GM19455 (cell line): ENCODE data around the gene OR11A1.

Experiments used
- ATAC-seq: cut with Tn5 transposase; IDR thresholded peaks from one replicate; pipeline ENCODE4 v1.9.1; 2021; ENCODE audit not compliant: unreplicated experiment

The OR11A1 gene

GRCh38 chr6:29456971-29457370, at the start of gene OR11A1, which contains the start of gene OR2H1:
OR11A1 (minus strand) TSS chr6:29457071; CDS start chr6:29427641, 29,430 bp downstream.
OR2H1 (plus strand) TSS chr6:29457155; CDS start chr6:29461770, 4,615 bp downstream.
- no peak for ATAC-seq

DNA sequence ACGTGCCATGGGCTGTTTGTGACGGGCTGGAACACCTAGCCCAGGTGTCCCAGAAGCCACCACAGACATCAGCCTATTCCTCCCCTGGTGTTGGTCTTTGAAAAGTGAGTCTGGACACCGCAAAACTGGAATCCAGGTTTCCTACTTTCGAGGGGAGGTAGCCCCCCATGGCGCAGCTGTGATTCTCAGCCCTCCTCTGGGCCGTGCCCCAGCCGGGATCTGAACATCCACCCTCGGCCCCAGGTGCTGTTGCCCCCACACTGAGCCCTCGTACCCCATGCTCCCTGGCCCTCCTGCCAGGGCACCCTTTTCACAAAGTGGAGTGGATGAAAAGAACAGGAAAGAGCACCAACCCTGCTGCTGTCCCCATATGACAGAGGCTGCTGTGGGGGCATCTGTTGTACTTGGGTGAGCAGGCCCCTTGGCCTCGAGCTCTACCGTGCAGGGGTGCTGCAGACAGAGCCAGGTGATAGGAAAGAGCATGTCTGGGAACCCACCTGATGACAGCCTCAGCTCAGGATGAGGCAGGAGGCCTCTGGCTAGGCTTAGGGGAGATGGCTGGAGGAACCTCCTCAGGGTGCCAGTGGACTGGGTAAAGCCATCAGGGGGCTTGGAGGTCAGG, 49.7 kb upstream of the OR11A1 start:
- no peak for ATAC-seq

GRCh38 chr6:29505808-29506207, 48.9 kb upstream of the OR11A1 start:
- no peak for ATAC-seq

GRCh38 chr6:29504961-29505360, 48.1 kb upstream of the OR11A1 start:
- ATAC-seq = no peak

DNA sequence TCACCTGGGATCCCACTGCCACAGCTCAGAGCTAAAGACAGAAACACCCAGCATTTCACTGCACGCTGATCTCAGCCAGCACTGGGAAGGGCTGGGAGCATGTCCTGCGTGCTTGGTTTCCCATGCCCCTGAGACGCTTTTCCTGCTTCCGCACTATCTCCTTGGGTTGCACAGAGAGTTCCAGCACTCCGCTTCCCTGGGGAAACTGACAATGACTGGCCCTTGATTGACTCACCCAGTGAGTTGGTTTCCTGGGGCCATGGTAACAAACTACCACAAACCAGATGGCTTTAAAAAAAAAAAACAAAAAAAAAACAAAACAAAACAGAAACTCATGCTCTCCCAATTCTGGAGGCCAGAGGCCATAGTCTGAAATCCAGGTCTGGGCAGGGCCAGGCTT, 45.7 kb upstream of the OR11A1 start:
- no peak for ATAC-seq

GRCh38 chr6:29502181-29502580, 45.3 kb upstream of the OR11A1 start:
- no peak for ATAC-seq

- ATAC-seq = no peak
Observed at GRCh38 chr6:29501106-29501505, 44.2 kb upstream of the OR11A1 start.

- ATAC-seq = no peak
Observed at GRCh38 chr6:29500594-29500993, 43.7 kb upstream of the OR11A1 start.

- no peak for ATAC-seq
Observed at GRCh38 chr6:29499704-29500103, 42.8 kb upstream of the OR11A1 start.

DNA sequence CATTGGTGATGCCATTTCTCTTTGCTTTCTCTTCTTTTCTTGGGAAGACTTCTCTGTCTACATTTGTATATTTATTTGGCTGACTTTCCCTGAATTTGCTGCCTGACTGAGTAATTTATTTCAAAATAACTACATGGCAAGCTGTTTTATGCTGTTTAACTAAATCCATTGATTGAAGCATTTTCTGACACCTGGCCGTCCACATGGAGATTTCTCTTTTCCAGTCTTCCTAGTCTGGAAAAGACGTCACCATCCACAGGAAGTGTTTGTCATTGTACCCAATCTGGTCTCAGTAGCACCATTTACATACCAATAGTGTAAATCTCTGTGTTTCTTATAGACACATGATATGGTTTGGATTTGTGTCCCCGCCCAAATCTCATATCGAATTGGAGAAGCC, 40.1 kb upstream of the OR11A1 start:
- ATAC-seq = no peak

- ATAC-seq = no peak
Observed at GRCh38 chr6:29495571-29495970, 38.7 kb upstream of the OR11A1 start.

- no peak for ATAC-seq
Observed at GRCh38 chr6:29494131-29494530, 37.3 kb upstream of the OR11A1 start.

- no peak for ATAC-seq
Observed at GRCh38 chr6:29493261-29493660, 36.4 kb upstream of the OR11A1 start.

- no peak for ATAC-seq
Observed at GRCh38 chr6:29491574-29491973, 34.7 kb upstream of the OR11A1 start.

DNA sequence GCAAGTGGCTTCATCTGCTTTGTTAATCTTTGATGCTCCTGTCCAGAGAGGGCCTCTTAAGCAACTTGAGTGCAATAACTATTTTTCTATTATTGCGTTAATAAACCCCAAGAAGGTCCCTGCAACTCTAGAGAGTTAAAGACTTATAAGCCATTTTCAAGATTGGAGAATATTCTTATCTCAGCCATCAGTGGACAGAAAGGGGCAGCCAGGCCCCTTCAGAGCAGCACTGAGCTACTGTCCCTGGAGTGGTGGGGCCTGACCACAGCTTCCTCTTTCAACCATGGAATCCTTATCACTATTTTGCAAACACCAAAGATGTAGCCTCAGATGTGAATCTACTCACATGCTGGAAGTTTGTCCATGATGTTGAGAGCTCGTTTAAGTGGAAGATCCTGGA, 33.7 kb upstream of the OR11A1 start:
- ATAC-seq = no peak

DNA sequence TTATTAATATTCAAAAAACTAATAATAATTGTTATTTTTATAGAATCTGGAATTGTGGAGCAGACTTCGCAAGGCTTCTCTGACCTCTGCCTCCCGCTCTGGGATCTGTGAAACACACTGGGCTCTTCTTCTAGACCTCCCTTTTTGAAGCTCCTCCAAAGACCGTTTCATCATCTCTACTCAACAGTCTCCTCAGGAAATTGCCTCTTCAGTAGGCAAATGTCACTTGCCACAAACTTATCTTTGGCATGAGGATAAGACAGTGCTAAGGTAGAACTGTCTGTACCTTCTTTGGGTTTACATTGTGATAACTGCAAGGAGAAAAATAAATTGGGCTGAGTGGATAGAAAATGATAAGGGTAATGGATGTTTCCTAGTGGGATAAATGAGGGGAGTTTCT, 33.2 kb upstream of the OR11A1 start:
- ATAC-seq = no peak

GRCh38 chr6:29489286-29489685, 32.4 kb upstream of the OR11A1 start:
- ATAC-seq = no peak

- no peak for ATAC-seq
Observed at GRCh38 chr6:29488874-29489273, 32.0 kb upstream of the OR11A1 start.

DNA sequence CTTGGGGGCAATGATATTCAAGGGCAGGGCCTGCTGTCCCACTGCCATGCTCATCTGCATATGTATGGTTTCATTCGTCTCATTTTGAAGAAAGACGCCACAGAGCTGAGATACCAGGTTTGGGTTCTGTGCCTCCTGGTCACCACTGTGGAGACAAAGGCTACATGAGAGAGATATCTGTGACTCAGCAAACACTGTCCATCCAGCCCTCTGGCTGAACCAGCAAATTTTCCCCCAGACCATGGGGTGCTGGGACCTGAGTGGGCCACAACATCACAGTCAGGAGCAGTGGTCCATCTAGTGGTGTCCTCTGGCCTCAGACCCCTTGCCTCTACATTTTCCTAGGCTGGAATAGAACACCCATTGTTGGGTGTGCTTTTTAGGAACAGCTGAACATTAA, 30.8 kb upstream of the OR11A1 start, which contains the start of gene MAS1L:
MAS1L (minus strand) TSS at position 297 of the 400 bp plus-strand sequence; CDS start at position 243, 54 bp downstream.
- ATAC-seq = no peak

DNA sequence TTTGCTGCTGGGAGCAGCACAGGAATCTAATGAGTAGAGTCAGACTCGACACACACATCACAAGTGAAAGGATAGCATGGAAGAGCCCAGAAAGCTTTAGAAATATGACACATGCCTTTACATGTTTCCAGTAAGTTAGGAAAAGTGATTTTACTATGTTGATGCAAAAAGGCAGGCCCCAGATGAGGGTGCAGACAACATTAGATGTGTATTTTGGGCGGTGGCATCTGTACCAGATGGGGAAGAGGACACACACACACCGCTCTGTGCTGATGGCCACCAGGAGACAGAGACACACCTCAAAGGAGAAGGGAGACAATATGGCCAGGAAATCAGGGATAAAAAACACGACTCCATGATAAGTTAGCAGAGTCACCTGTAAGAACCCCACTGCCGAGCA, 30.3 kb upstream of the OR11A1 start:
- no peak for ATAC-seq

DNA sequence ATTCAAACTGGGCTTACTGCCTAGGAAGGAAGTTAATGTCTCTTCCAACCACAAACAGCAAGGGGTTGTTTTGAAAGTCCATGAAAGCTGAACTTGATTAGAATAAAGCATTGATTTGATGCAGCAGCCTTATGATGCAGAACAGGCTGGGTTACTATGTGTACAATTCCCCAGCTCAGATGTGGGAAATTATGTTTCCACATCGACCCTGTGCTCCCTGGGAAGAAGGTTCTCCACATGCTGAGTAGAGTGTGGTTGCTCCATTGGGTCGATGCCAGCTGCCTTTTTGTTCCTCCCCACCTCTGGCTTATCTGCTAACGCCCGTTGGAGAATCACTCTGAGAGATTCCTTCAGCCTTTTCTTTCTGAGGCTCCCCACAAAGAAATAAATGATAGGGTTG, 29.7 kb upstream of the OR11A1 start:
- ATAC-seq = no peak

DNA sequence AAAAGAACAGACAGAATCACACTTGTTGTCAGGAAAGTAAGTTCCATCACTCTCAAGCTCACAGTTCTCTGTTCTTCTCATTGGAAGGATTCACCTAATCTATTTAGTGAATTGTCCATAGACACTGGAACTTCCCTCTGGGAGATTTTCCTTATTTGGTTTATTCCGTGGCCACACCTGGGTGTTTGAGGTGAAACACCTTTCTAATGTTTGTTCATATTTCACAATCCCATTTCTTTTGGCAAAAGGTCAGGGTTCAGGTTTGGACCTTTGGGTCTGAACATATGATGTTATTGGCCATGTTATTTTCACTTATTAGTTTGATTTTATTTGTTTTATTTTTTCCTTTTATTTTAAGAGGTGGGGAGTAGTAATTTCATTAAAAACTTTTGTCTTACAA, 26.9 kb upstream of the OR11A1 start:
- ATAC-seq = no peak

GRCh38 chr6:29483186-29483585, 26.3 kb upstream of the OR11A1 start:
- no peak for ATAC-seq
